Lung microvascular endothelial cell (primary cell): ENCODE data around the gene ACER3. TPM values are rescaled to one million over a fixed set of nuclear protein-coding genes. Genes with fewer than 3 reads are reported as not detected.
"Not testable (repeated sequence)": the region's sequence is repeated elsewhere in the genome, so short reads cannot be mapped to it uniquely, and the experiment has no call there.

Source experiments
- DNase-seq, 2 donors: peaks; one replicate each; pipeline versions ENCODE4 v3.0.0 to v3.0.0-alpha.2; 2010; ENCODE audit warnings: low read depth in 2 of 2
- total RNA-seq: library from RNA; depleted of rRNA; stranded (reverse); fragments of >200 nt; gene quantifications from 2 replicates; pipeline ENCODE4 v1.2.1, GENCODE V29; 2014

ACER3 gene
- total RNA-seq, 1 donor from 2014 or later = 13.5 TPM

- DNase-seq = no peak
Observed at GRCh38 chr11:76836613-76837291, 24.0 kb upstream of the ACER3 start.

GRCh38 chr11:76837696-76838677 lies 22.7 kb upstream of the ACER3 start:
- DNase-seq = no peak

GRCh38 chr11:76838678-76839068 lies 22.0 kb upstream of the ACER3 start:
- peak; percentile 60 to 72 for DNase-seq

GRCh38 chr11:76839311-76839710 lies 21.4 kb upstream of the ACER3 start:
- DNase-seq = peak in 1 of 2 donors; percentile 43

- no peak for DNase-seq
Observed at GRCh38 chr11:76841923-76842452, 18.7 kb upstream of the ACER3 start.

- no peak for DNase-seq
Observed at GRCh38 chr11:76843907-76844306, 16.8 kb upstream of the ACER3 start.

GRCh38 chr11:76844511-76844910 lies 16.2 kb upstream of the ACER3 start:
- no peak for DNase-seq

GRCh38 chr11:76845069-76845468 lies 15.6 kb upstream of the ACER3 start:
- no peak for DNase-seq

- DNase-seq = no peak
Observed at GRCh38 chr11:76846441-76846840, 14.3 kb upstream of the ACER3 start.

- no peak for DNase-seq
Observed at GRCh38 chr11:76849376-76849775, 11.3 kb upstream of the ACER3 start.

GRCh38 chr11:76850130-76850529 lies 10.6 kb upstream of the ACER3 start:
- DNase-seq = no peak

GRCh38 chr11:76850815-76851214 lies 9.9 kb upstream of the ACER3 start:
- DNase-seq = no peak

- no peak for DNase-seq
Observed at GRCh38 chr11:76854709-76855108, 6.0 kb upstream of the ACER3 start.

GRCh38 chr11:76855670-76856069 lies 5.0 kb upstream of the ACER3 start:
- not testable (repeated sequence) for DNase-seq

- DNase-seq = no peak
Observed at GRCh38 chr11:76856106-76856505, 4.6 kb upstream of the ACER3 start.

- no peak for DNase-seq
Observed at GRCh38 chr11:76856571-76856970, 4.1 kb upstream of the ACER3 start.

- DNase-seq = peak in 1 of 2 donors; percentile 17
Observed at GRCh38 chr11:76857781-76858410, 2.8 kb upstream of the ACER3 start.

- DNase-seq = no peak
Observed at GRCh38 chr11:76859708-76860227, 950 bp upstream of the ACER3 start.

GRCh38 chr11:76861490-76861953 lies 804 bp downstream of the ACER3 start:
- DNase-seq = peak in 1 of 2 donors; percentile 14

GRCh38 chr11:76862794-76863193 lies 2.1 kb downstream of the ACER3 start:
- DNase-seq = not testable (repeated sequence)

- peak; percentile 9 to 25 for DNase-seq
Observed at GRCh38 chr11:76863196-76863777, 2.6 kb downstream of the ACER3 start.
